CD14-positive monocyte (primary cell): ENCODE measurements around the gene CXXC5. TPM values are rescaled to one million over a fixed set of nuclear protein-coding genes. Genes with fewer than 3 reads are reported as not detected.

Source experiments
- DNase-seq, 3 donors: peaks; one replicate each; pipeline ENCODE4 v3.0.0-alpha.2; 2011 to 2022
- H2AFZ ChIP-seq: 2 replicates; pipeline ENCODE4 v1.6.0; 2012; ENCODE audit warnings: mild to moderate bottlenecking, low read depth, low read length, inconsistent platforms; ENCODE audit not compliant: insufficient read depth, poor library complexity, severe bottlenecking
- H3K27ac ChIP-seq, 2 donors: 1 replicate in 1 of 2; 2 replicates in 1 of 2; pipeline ENCODE4 v1.5.1; 2012 to 2013; ENCODE audit warnings: low read length in 2 of 2, control low read depth in 1 of 2, inconsistent platforms in 1 of 2, low read depth in 1 of 2, mild to moderate bottlenecking in 1 of 2
- H3K27me3 ChIP-seq, 2 donors: one replicate each; pipeline versions ENCODE4 v1.6.0 to v1.6.1; 2011 to 2013; ENCODE audit warnings: low read length in 2 of 2; ENCODE audit not compliant: control insufficient read depth in 2 of 2, insufficient read depth in 2 of 2
- H3K36me3 ChIP-seq, 2 donors: replicated peaks in 1 of 2; 1 replicate in 1 of 2; 2 replicates in 1 of 2; pipeline versions ENCODE4 v1.5.1 to v1.6.1; 2012 to 2013; ENCODE audit warnings: low read length in 2 of 2, control low read depth in 1 of 2, inconsistent platforms in 1 of 2, mild to moderate bottlenecking in 1 of 2; ENCODE audit not compliant: insufficient read depth in 2 of 2, control insufficient read depth in 1 of 2
- H3K4me1 ChIP-seq, 2 donors: 1 replicate in 1 of 2; 2 replicates in 1 of 2; pipeline versions ENCODE4 v1.5.1 to v1.6.1; 2012 to 2013; ENCODE audit warnings: low read length in 2 of 2, control low read depth in 1 of 2, inconsistent platforms in 1 of 2, mild to moderate bottlenecking in 1 of 2, moderate library complexity in 1 of 2; ENCODE audit not compliant: insufficient read depth in 2 of 2, control insufficient read depth in 1 of 2
- H3K4me2 ChIP-seq: replicated peaks from 2 replicates; pipeline ENCODE3; 2012; ENCODE audit warnings: low read length, moderate library complexity, mild to moderate bottlenecking; ENCODE audit not compliant: poor library complexity, severe bottlenecking; ENCODE audit errors: extremely low read depth
- H3K4me3 ChIP-seq, 3 experiments: fragments of 200-600 bp in 1 of 3; sonication (generic) in 1 of 3; replicated peaks in 1 of 3; 1 replicate in 2 of 3; 2 replicates in 1 of 3; pipeline ENCODE4 v1.5.1; 2011 to 2013; ENCODE audit warnings: low read length in 3 of 3, mild to moderate bottlenecking in 3 of 3, control low read depth in 2 of 3, low read depth in 2 of 3, inconsistent platforms in 1 of 3, moderate library complexity in 1 of 3
- H3K79me2 ChIP-seq: 2 replicates; pipeline ENCODE4 v1.6.0; 2012; ENCODE audit warnings: mild to moderate bottlenecking, control low read depth, inconsistent platforms, low read length, moderate library complexity; ENCODE audit not compliant: insufficient read depth
- H3K9ac ChIP-seq: 2 replicates; pipeline ENCODE4 v1.6.0; 2017; ENCODE audit warnings: low read length, mild to moderate bottlenecking; ENCODE audit not compliant: insufficient read depth, poor library complexity, severe bottlenecking
- H3K9me3 ChIP-seq, 2 donors: replicated peaks in 1 of 2; 1 replicate in 1 of 2; 2 replicates in 1 of 2; pipeline versions ENCODE4 v1.5.1 to v1.6.1; 2012 to 2013; ENCODE audit warnings: low read length in 2 of 2, control low read depth in 1 of 2; ENCODE audit not compliant: control insufficient read depth in 1 of 2, insufficient read depth in 1 of 2
- H4K20me1 ChIP-seq: 2 replicates; pipeline ENCODE4 v1.6.0; 2012; ENCODE audit warnings: mild to moderate bottlenecking, low read length, control low read depth, moderate library complexity; ENCODE audit not compliant: insufficient read depth
- H3K27ac Mint-ChIP-seq, 7 donors: one replicate each; pipeline ENCODE4 v1.8.0; 2020; ENCODE audit warnings: mild to moderate bottlenecking in 7 of 7, mixed read lengths in 7 of 7, moderate library complexity in 6 of 7, inconsistent platforms in 2 of 7
- H3K27me3 Mint-ChIP-seq, 3 donors: one replicate each; pipeline ENCODE4 v1.8.0; 2021 to 2022; ENCODE audit warnings: low read depth in 3 of 3, mild to moderate bottlenecking in 3 of 3, mixed read lengths in 3 of 3, moderate library complexity in 3 of 3, inconsistent platforms in 1 of 3
- H3K36me3 Mint-ChIP-seq, 2 donors: one replicate each; pipeline ENCODE4 v1.8.0; 2020; ENCODE audit warnings: mixed read lengths in 2 of 2, inconsistent platforms in 1 of 2, mild to moderate bottlenecking in 1 of 2
- H3K4me1 Mint-ChIP-seq: one replicate; pipeline ENCODE4 v1.8.0; 2020; ENCODE audit warnings: mild to moderate bottlenecking, mixed read lengths
- H3K4me3 Mint-ChIP-seq, 2 donors: one replicate each; pipeline ENCODE4 v1.8.0; 2020; ENCODE audit warnings: mild to moderate bottlenecking in 2 of 2, mixed read lengths in 2 of 2, moderate library complexity in 1 of 2
- H3K9me3 Mint-ChIP-seq, 7 donors: one replicate each; pipeline ENCODE4 v1.8.0; 2020 to 2022; ENCODE audit warnings: mixed read lengths in 7 of 7, mild to moderate bottlenecking in 6 of 7, moderate library complexity in 6 of 7, inconsistent platforms in 2 of 7
- CTCF ChIP-seq: fragments of 200-600 bp; IDR thresholded peaks from one replicate; pipeline ENCODE4 v1.8.0; 2022; ENCODE audit warnings: antibody characterized with exemption, mild to moderate bottlenecking
- WGBS: methylation state at CpG from one replicate; pipeline ENCODE4 v1.1.5; 2013; ENCODE audit warnings: missing lambda C conversion rate; ENCODE audit not compliant: insufficient coverage; 5-methylcytosine and 5-hydroxymethylcytosine counted together
- intact Hi-C, 2 donors: fragments of 100-400 bp; cut with micrococcal nuclease; formaldehyde crosslinking; loops; one replicate each; pipeline versions ENCODE4 v1.15.0 to v1.15.1; 2023
- polyA plus RNA-seq, 3 donors: library from polyadenylated mRNA; depleted of rRNA in 1 of 3; unstranded in 2 of 3; stranded (reverse) in 1 of 3; fragments of 300-500 nt in 2 of 3; fragments of >200 nt in 1 of 3; fragmentation: Illumina TruSeq in 2 of 3; gene quantifications; 1 replicate in 2 of 3; 2 replicates in 1 of 3; pipeline ENCODE4 v1.2.3, GENCODE V29; 2012 to 2021

Gene CXXC5
- polyA plus RNA-seq, 3 donors: 22.4 to 37.2 (median 33.7) TPM

GRCh38 chr5:139657363-139658321 is 9.5 kb downstream of the CXXC5 start:
- Histone ChIP-seq H3K79me2 (peaks cover 81% of the 10 kb centered on the region), H3K27me3 (peaks cover 0 to 13% of the 10 kb centered on the region in 2 donors), H3K4me3 (peak overlapping the region in 1 of 3 experiments; percentile 34), H3K9ac (no peak overlapping the region), H2AFZ (no peak overlapping the region), H4K20me1 (peaks cover 30% of the 10 kb centered on the region), H3K9me3 (no peaks in the 10 kb centered on the region), H3K4me1 (peaks cover 63 to 71% of the 10 kb centered on the region in 2 donors), H3K27ac (peak overlapping the region in 1 of 2 donors; percentile 38), H3K36me3 (no peaks in the 10 kb centered on the region), H3K4me2 (peak overlapping the region; percentile 59)
- no peak for DNase-seq
- WGBS: 41% methylated on average over 4 of the region's 12 CpGs
- peaks cover 31 to 41% of the 10 kb centered on the region in 2 donors for H3K36me3 Mint-ChIP-seq
- H3K27ac Mint-ChIP-seq: peak overlapping the region in 6 of 7 donors; percentile 13 to 83 (median 47)
- peaks cover 16 to 43% (median 21%) of the 10 kb centered on the region in 3 donors for H3K27me3 Mint-ChIP-seq
- peaks cover 0 to 2% (median 0%) of the 10 kb centered on the region in 7 donors for H3K9me3 Mint-ChIP-seq
- intact Hi-C loops: no loop called here
- TF ChIP-seq CTCF: no peak
- H3K4me3 Mint-ChIP-seq: peak overlapping the region; percentile 31 to 48
- peaks cover 68% of the 10 kb centered on the region for H3K4me1 Mint-ChIP-seq

- H3K36me3 ChIP-seq: no peaks in the 10 kb centered on the region
- H3K27ac ChIP-seq: peak overlapping the region in 1 of 2 donors; percentile 38
- DNase-seq: peak in 2 of 3 donors; percentile 53 to 65
- peak overlapping the region in 6 of 7 donors; percentile 40 to 85 (median 59) for H3K27ac Mint-ChIP-seq
- peaks cover 12 to 35% (median 13%) of the 10 kb centered on the region in 3 donors for H3K27me3 Mint-ChIP-seq
- peaks cover 0 to 7% of the 10 kb centered on the region in 2 donors for H3K27me3 ChIP-seq
- H3K4me2 ChIP-seq: peak overlapping the region; percentile 59
- peaks cover 22% of the 10 kb centered on the region for H4K20me1 ChIP-seq
- H3K36me3 Mint-ChIP-seq: peaks cover 34 to 41% of the 10 kb centered on the region in 2 donors
- peak overlapping the region; percentile 62 to 63 for H3K4me3 Mint-ChIP-seq
- H2AFZ ChIP-seq: no peak overlapping the region
- H3K4me1 Mint-ChIP-seq: peaks cover 68% of the 10 kb centered on the region
- H3K9me3 ChIP-seq: no peaks in the 10 kb centered on the region
- peaks cover 0 to 2% (median 0%) of the 10 kb centered on the region in 7 donors for H3K9me3 Mint-ChIP-seq
- peak overlapping the region; percentile 25 for H3K9ac ChIP-seq
- peak; percentile 25 for TF ChIP-seq CTCF
- peaks cover 81% of the 10 kb centered on the region for H3K79me2 ChIP-seq
- 9% methylated on average over 12 of the region's 14 CpGs for WGBS
- peaks cover 66 to 71% of the 10 kb centered on the region in 2 donors for H3K4me1 ChIP-seq
- peak overlapping the region in 1 of 3 experiments; percentile 34 for H3K4me3 ChIP-seq
- intact Hi-C loops: no loop called here
These were observed 10.4 kb downstream of the CXXC5 start for GRCh38 chr5:139658501-139658927.
